GM06990 (cell line): Measurements from ENCODE around the gene NPIPB8.
"Not testable (repeated sequence)": the region's sequence is repeated elsewhere in the genome, so short reads cannot be mapped to it uniquely, and the experiment has no call there.

Experiments used
- DNase-seq: peaks from one replicate; pipeline ENCODE4 v3.0.0-alpha.2; 2011; ENCODE audit not compliant: insufficient read length; ENCODE audit errors: extremely low read depth
- H3K27me3 ChIP-seq: replicated peaks from 2 replicates; pipeline ENCODE4 v1.6.0; 2011; ENCODE audit warnings: low read length; ENCODE audit not compliant: control insufficient read depth, insufficient read depth
- H3K36me3 ChIP-seq: 2 replicates; pipeline ENCODE4 v1.5.1; 2011; ENCODE audit warnings: low read length; ENCODE audit not compliant: control insufficient read depth, insufficient read depth
- H3K4me3 ChIP-seq: replicated peaks from 2 replicates; pipeline ENCODE4 v1.5.1; 2011; ENCODE audit warnings: low read depth, mild to moderate bottlenecking, control low read depth, low read length
- CTCF ChIP-seq: IDR thresholded peaks from 2 replicates; pipeline ENCODE4 v1.5.1; 2011; ENCODE audit warnings: low read length, control low read depth, mild to moderate bottlenecking, inconsistent platforms; ENCODE audit not compliant: insufficient read depth, poor library complexity, severe bottlenecking

Gene NPIPB8

GRCh38 chr16:28637765-28638164, at the start of gene NPIPB8:
NPIPB8 (plus strand) TSS chr16:28638065; CDS start chr16:28638361, 296 bp downstream.
- not testable (repeated sequence) for DNase-seq, H3K4me3 ChIP-seq, H3K27me3 ChIP-seq, H3K36me3 ChIP-seq

GRCh38 chr16:28589069-28589468, 48.8 kb upstream of the NPIPB8 start:
- no peak for DNase-seq
- Histone ChIP-seq H3K4me3 (no peak overlapping the region), H3K36me3 (peaks cover 11% of the 10 kb centered on the region), H3K27me3 (no peaks in the 10 kb centered on the region)
- TF ChIP-seq CTCF = no peak

GRCh38 chr16:28589930-28590329, 47.9 kb upstream of the NPIPB8 start:
- H3K4me3 ChIP-seq = no peak overlapping the region
- H3K36me3 ChIP-seq = peaks cover 11% of the 10 kb centered on the region
- DNase-seq = no peak
- no peak for TF ChIP-seq CTCF
- no peaks in the 10 kb centered on the region for H3K27me3 ChIP-seq

GRCh38 chr16:28590384-28591340, 47.2 kb upstream of the NPIPB8 start:
- H3K36me3 ChIP-seq = peaks cover 8% of the 10 kb centered on the region
- no peak for TF ChIP-seq CTCF

GRCh38 chr16:28591355-28591754, 46.5 kb upstream of the NPIPB8 start:
- H3K4me3 ChIP-seq = no peak overlapping the region
- H3K36me3 ChIP-seq = peaks cover 8% of the 10 kb centered on the region
- no peak for TF ChIP-seq CTCF
- no peaks in the 10 kb centered on the region for H3K27me3 ChIP-seq
- DNase-seq = no peak

More at GRCh38 chr16:28590384-28591340, 47.2 kb upstream of the NPIPB8 start:
- DNase-seq = no peak
- H3K27me3 ChIP-seq = no peaks in the 10 kb centered on the region
- no peak overlapping the region for H3K4me3 ChIP-seq

- no peaks in the 10 kb centered on the region for H3K27me3 ChIP-seq
- TF ChIP-seq CTCF = no peak
- peaks cover 8% of the 10 kb centered on the region for H3K36me3 ChIP-seq
- H3K4me3 ChIP-seq = no peak overlapping the region
- DNase-seq = no peak
Observed at GRCh38 chr16:28592511-28592910, 45.4 kb upstream of the NPIPB8 start.
